Fibroblast of villous mesenchyme (primary cell): ENCODE data around the gene GPR68. TPM values are rescaled to one million over a fixed set of nuclear protein-coding genes. Genes with fewer than 3 reads are reported as not detected.
"Not testable (repeated sequence)": the region's sequence is repeated elsewhere in the genome, so short reads cannot be mapped to it uniquely, and the experiment has no call there.

ENCODE experiments used
- DNase-seq: peaks from one replicate; pipeline ENCODE4 v3.0.0-alpha.2; 2010; ENCODE audit warnings: low read depth
- H3K4me3 ChIP-seq: 2 replicates; pipeline ENCODE4 v1.5.1; 2011; ENCODE audit warnings: low read depth, mild to moderate bottlenecking, low read length
- CTCF ChIP-seq: IDR thresholded peaks from 2 replicates; pipeline ENCODE4 v1.5.1; 2012; ENCODE audit warnings: low read depth, mild to moderate bottlenecking, low read length; ENCODE audit not compliant: insufficient read depth
- total RNA-seq: library from RNA; depleted of rRNA; stranded (reverse); fragments of >200 nt; gene quantifications from 2 replicates; pipeline ENCODE4 v1.2.3, GENCODE V29; 2012

The GPR68 gene
- total RNA-seq, 1 donor: 0.86 TPM

DNA sequence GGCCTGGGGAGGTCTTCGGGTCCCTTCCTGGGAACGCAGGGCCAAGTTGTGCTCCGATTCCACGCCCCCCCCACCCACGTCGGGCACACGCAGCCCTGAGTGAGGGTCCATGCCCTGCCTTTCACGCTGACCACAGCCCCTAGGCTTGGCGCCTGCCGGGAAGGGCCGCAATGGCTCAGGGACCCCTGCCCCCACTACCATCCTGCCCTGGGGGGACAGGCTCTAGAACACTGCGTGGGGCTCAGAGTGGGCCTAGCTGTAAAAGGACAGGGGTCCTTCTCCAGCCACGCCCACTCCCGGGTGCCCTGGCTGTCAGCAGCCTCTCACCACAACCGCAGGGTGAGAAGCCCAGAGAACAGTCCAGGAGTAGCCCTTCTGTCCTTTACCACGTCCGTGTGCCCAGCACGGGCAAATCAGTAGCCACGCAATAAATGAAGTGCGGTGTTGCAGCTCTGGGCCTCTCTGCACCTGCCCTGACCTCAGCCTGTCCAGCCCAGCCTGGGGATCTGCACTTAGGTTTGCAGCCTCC lies 9.4 kb upstream of the GPR68 start:
- peak overlapping the region; percentile 49 for H3K4me3 ChIP-seq
- TF ChIP-seq CTCF: no peak
- DNase-seq: no peak

GRCh38 chr14:91252871-91253794 lies 8.6 kb upstream of the GPR68 start:
- DNase-seq: no peak
- H3K4me3 ChIP-seq: peak overlapping the region; percentile 61
- peak; percentile 8 for TF ChIP-seq CTCF

DNA sequence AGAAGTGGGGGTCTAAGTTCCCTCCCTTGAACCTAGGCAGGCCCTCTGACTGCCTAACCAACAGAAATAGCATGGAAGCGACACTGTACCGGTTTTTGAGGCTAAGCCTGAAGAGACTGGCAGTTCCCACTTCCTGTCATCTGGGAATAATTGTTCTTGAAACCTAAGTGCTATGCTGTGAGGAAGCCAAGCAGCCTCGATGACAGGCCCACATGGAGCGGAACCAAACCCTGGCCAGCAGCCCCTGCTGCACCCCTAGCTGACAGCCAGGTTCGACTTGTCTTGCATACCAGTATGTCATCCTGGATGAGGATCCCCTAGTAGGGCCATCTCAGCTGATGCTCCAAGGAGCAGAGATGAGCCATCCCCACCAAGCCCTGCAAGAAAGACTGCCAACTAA lies 6.4 kb upstream of the GPR68 start:
- no peak overlapping the region for H3K4me3 ChIP-seq
- no peak for TF ChIP-seq CTCF
- DNase-seq: no peak

- TF ChIP-seq CTCF: no peak
- no peak for DNase-seq
- H3K4me3 ChIP-seq: no peak overlapping the region
These were observed 5.5 kb upstream of the GPR68 start for GRCh38 chr14:91249841-91250616.

DNA sequence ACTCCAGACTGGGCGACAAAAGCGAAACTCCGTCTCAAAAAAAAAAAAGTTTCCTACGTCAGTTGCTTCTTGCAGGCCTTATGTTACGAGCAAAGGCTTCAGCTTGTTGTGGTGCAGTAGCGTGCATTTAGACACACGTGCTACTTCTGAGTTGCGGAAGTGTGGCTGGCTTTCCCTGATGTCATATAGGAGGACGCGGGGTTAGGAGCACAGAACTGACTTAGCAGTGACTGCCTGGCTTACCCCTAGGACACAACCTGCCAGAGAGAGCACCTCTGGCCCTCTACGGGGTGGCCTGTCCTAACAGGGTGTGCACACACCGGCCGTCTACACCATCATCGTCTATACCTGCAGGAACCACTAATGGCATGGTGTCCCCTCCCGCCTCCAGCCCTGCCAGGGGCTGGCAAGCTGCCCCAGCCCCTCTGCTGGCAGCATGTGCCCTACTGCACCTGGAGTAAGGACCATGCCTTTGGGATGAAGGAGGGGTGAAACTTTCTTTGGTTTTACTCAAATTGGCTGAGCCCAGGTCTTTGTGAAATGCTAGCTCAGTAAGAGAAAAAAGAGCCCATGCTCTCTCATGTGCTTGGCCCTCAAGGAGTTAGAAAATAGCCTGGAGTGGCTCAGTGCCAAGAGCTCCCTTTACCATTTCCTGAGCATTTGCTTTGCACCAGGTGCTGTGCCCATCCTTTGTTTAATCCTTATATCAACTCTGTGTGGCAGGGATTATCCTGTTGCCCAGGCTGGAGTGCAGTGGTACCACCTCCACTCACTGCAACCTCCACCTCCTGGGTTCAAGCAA lies 1.7 kb upstream of the GPR68 start:
- no peak overlapping the region for H3K4me3 ChIP-seq
- DNase-seq: no peak
- no peak for TF ChIP-seq CTCF

- DNase-seq: not testable (repeated sequence)
These were observed 1.1 kb upstream of the GPR68 start for GRCh38 chr14:91245616-91246015.

More at GRCh38 chr14:91245616-91246015, 1.1 kb upstream of the GPR68 start:
- not testable (repeated sequence) for H3K4me3 ChIP-seq
